Astrocyte of the cerebellum (primary cell): ENCODE measurements around the gene SPAG7.

Source experiments
- DNase-seq: peaks from one replicate; pipeline ENCODE4 v3.0.0-alpha.2; 2011; ENCODE audit warnings: low read depth
- H3K4me3 ChIP-seq: 2 replicates; pipeline ENCODE4 v1.5.1; 2011; ENCODE audit warnings: mild to moderate bottlenecking, low read depth, low read length, moderate library complexity
- CTCF ChIP-seq: IDR thresholded peaks from 2 replicates; pipeline ENCODE4 v1.5.1; 2012; ENCODE audit warnings: low read length, low read depth, moderate library complexity, mild to moderate bottlenecking; ENCODE audit errors: missing control alignments
- in situ Hi-C: cut with HindIII; loops from 2 replicates; pipeline ENCODE4 v1.10.0; 2017; ENCODE audit warnings: low sequenced_read_pairs

Gene SPAG7

GRCh38 chr17:4987767-4988567, 20.4 kb upstream of the SPAG7 start:
- no peak for TF ChIP-seq CTCF
- DNase-seq, result no peak
- H3K4me3 ChIP-seq, result peak overlapping the region; percentile 86
- in situ Hi-C loops, result no loop called here

GRCh38 chr17:4986951-4987766, 19.5 kb upstream of the SPAG7 start, which contains the start of gene CAMTA2:
Gene CAMTA2, minus strand, starts transcription at chr17:4987675. Its CDS starts 1,453 bp downstream, at chr17:4986222.
- TF ChIP-seq CTCF, result peak; percentile 54
- peak within 1 kb of the TSS; percentile 86 for H3K4me3 ChIP-seq
- DNase-seq, result no peak
- in situ Hi-C loops, result no loop called here

- no peak for TF ChIP-seq CTCF
- H3K4me3 ChIP-seq, result peak overlapping the region; percentile 86
- in situ Hi-C loops, result no loop called here
- no peak for DNase-seq
Observed at GRCh38 chr17:4986403-4986802, 18.8 kb upstream of the SPAG7 start.

GRCh38 chr17:4982305-4982704, 14.7 kb upstream of the SPAG7 start:
- TF ChIP-seq CTCF, result no peak
- H3K4me3 ChIP-seq, result no peak overlapping the region
- in situ Hi-C loops, result no loop called here
- DNase-seq, result no peak

GRCh38 chr17:4980644-4981216, 13.1 kb upstream of the SPAG7 start:
- H3K4me3 ChIP-seq, result no peak overlapping the region
- peak; percentile 37 for DNase-seq
- in situ Hi-C loops, result no loop called here
- peak; percentile 77 for TF ChIP-seq CTCF

GRCh38 chr17:4978726-4979125, 11.1 kb upstream of the SPAG7 start:
- no peak overlapping the region for H3K4me3 ChIP-seq
- no peak for TF ChIP-seq CTCF
- no peak for DNase-seq
- in situ Hi-C loops, result no loop called here
